ENCODE results near the gene PTPRT. TPM values are rescaled to one million over a fixed set of nuclear protein-coding genes. Genes with fewer than 3 reads are reported as not detected.

The PTPRT gene
- polyA plus RNA-seq, 2 of the 4 experiments (the other 2 are of a cell fraction), result not detected

DNA sequence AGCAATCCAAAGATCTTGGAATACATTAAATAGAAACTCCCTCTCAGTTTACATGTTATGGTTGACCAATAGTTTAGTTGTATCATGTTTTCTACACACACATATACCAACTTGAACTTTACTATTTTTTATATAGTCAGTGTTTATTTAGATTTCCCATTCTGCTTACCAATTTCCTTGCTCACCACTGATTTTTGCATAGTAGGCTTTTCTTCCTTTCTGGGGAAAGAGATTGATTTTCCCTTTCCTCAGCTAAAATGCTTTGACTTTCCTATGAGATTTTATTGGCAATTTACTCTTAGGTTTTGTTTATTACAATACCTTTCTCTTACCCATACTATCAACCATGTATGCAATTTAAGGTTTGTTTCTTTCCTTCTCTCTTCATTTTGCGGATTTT, 665.6 kb downstream of the PTPRT start:
- Histone ChIP-seq H3K4me3 (no peak overlapping the region), H3K9me3 (no peaks in the 10 kb centered on the region), H3K4me1 (no peaks in the 10 kb centered on the region), H3K4me2 (no peak overlapping the region), H3K27ac (no peak overlapping the region)
- ChIA-PET POLR2A (no interaction called here), CTCF (no interaction called here)
- ATAC-seq (no peak), DNase-seq (ENCODE audit: low read depth in 1 of 2, low spot score in 1 of 2) (no peak), FAIRE-seq (no peak)
- 0% methylated on average over 1 of the region's 1 CpG for WGBS (ENCODE audit: missing lambda C conversion rate)
- TF ChIP-seq MAFK (IDR thresholded peaks at IDR 0.05; ENCODE audit: partially characterized antibody), result peak; percentile 23
- no peak for TF ChIP-seq HOXA7 (CRISPR knock-in tag; IDR thresholded peaks at IDR 0.05)

DNA sequence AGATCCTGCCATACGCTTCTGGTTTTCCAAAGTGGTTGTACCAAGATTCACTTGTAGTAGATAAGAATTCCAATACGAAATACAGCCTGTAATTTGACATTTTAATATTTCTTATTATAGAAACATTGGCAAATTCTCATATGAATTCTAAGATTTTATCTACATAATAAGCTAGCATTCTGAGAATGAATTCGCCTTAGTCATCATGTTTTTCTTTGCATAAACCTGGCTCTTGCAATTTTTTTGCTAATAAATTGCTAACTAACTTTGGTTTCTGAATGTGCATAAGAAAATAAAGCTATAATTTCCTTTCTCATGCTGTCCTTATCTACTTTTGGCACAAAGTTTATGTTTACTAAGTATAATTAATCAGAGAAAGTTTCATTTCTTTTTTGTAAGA, 673.0 kb downstream of the PTPRT start:
- FAIRE-seq (no peak), ATAC-seq (no peak), DNase-seq (ENCODE audit: low read depth in 1 of 2, low spot score in 1 of 2) (no peak)
- ChIA-PET CTCF (interaction anchor here (1.0 kb wide), 1 partner anchor 779 kb away, joined by 3 read pairs; no protein-coding TSS in a partner anchor), POLR2A (no interaction called here)
- H3K27ac ChIP-seq, result no peak overlapping the region
- no peak overlapping the region for H3K4me2 ChIP-seq
- WGBS (ENCODE audit: missing lambda C conversion rate), result 3% methylated on average over 3 of the region's 3 CpGs
- H3K9me3 ChIP-seq, result no peaks in the 10 kb centered on the region
- H3K4me1 ChIP-seq, result no peaks in the 10 kb centered on the region
- TF ChIP-seq, protein P1, sequence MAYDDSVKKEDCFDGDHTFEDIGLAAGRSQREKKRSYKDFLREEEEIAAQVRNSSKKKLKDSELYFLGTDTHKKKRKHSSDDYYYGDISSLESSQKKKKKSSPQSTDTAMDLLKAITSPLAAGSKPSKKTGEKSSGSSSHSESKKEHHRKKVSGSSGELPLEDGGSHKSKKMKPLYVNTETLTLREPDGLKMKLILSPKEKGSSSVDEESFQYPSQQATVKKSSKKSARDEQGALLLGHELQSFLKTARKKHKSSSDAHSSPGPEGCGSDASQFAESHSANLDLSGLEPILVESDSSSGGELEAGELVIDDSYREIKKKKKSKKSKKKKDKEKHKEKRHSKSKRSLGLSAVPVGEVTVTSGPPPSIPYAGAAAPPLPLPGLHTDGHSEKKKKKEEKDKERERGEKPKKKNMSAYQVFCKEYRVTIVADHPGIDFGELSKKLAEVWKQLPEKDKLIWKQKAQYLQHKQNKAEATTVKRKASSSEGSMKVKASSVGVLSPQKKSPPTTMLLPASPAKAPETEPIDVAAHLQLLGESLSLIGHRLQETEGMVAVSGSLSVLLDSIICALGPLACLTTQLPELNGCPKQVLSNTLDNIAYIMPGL (CRISPR knock-in tag; IDR thresholded peaks at IDR 0.05; ENCODE audit: borderline replicate concordance), result no peak
- no peak for TF ChIP-seq KDM5A (IDR thresholded peaks at IDR 0.05)
- no peak for TF ChIP-seq HOXA7 (CRISPR knock-in tag; IDR thresholded peaks at IDR 0.05)
- TF ChIP-seq, protein P2, sequence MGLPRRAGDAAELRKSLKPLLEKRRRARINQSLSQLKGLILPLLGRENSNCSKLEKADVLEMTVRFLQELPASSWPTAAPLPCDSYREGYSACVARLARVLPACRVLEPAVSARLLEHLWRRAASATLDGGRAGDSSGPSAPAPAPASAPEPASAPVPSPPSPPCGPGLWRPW (IDR thresholded peaks at IDR 0.05), result no peak
- peak; percentile 38 for TF ChIP-seq MAFK (IDR thresholded peaks at IDR 0.05; ENCODE audit: partially characterized antibody)
- H3K4me3 ChIP-seq, result no peak overlapping the region

DNA sequence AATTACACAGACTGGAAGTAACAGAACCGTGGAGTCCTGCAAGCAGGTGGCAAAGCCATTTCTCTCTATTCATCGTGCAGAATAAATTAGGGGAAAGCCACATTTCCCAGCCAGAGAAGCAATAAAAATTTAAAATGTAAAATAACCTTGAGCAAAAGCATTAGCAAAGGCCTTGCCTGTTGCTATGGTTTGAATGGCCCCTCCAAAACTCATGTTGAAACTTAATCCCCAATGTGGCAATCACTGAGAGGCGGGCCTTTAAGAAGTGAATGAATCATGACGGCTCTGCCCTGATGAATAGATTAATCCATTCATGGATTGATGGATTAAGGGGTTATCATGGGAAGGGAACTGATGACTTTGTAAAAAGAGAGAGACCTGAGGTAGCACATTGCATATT, 679.0 kb downstream of the PTPRT start:
- no peak for TF ChIP-seq HOXA7 (CRISPR knock-in tag; IDR thresholded peaks at IDR 0.05)
- no peak for TF ChIP-seq ZFP36 (IDR thresholded peaks at IDR 0.05; ENCODE audit: borderline replicate concordance, partially characterized antibody)
- TF ChIP-seq JUNB (IDR thresholded peaks at IDR 0.05), result no peak
- no peak for TF ChIP-seq HOXB5 (CRISPR knock-in tag; IDR thresholded peaks at IDR 0.05)
- no peak for TF ChIP-seq JUN (IDR thresholded peaks at IDR 0.05)
- TF ChIP-seq, protein P3, sequence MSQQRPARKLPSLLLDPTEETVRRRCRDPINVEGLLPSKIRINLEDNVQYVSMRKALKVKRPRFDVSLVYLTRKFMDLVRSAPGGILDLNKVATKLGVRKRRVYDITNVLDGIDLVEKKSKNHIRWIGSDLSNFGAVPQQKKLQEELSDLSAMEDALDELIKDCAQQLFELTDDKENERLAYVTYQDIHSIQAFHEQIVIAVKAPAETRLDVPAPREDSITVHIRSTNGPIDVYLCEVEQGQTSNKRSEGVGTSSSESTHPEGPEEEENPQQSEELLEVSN (IDR thresholded peaks at IDR 0.05; ENCODE audit: borderline replicate concordance, low read depth), result no peak
- TF ChIP-seq, protein P4, sequence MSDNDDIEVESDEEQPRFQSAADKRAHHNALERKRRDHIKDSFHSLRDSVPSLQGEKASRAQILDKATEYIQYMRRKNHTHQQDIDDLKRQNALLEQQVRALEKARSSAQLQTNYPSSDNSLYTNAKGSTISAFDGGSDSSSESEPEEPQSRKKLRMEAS (IDR thresholded peaks at IDR 0.05), result no peak
- no peak for TF ChIP-seq SREBF2 (IDR thresholded peaks at IDR 0.05)
- no peak for TF ChIP-seq CBX8 (IDR thresholded peaks at IDR 0.05)
- TF ChIP-seq EHF (CRISPR knock-in tag; IDR thresholded peaks at IDR 0.05), result no peak
- TF ChIP-seq RFX5 (IDR thresholded peaks at IDR 0.05), result no peak
- TF ChIP-seq EHMT2 (IDR thresholded peaks at IDR 0.05; ENCODE audit: low read depth), result no peak
- TF ChIP-seq KDM1A (IDR thresholded peaks at IDR 0.05; ENCODE audit: low read depth), result no peak
- no peak for TF ChIP-seq CHD4 (IDR thresholded peaks at IDR 0.05; ENCODE audit: borderline replicate concordance)
- ChIA-PET POLR2A (no interaction called here), CTCF (no interaction called here)
- Histone ChIP-seq H3K27ac (no peak overlapping the region), H3K4me2 (no peak overlapping the region), H3K4me1 (no peaks in the 10 kb centered on the region), H3K4me3 (no peak overlapping the region), H3K9me3 (no peaks in the 10 kb centered on the region)
- FAIRE-seq (no peak), ATAC-seq (no peak), DNase-seq (ENCODE audit: low read depth in 1 of 2, low spot score in 1 of 2) (no peak)
- WGBS (ENCODE audit: missing lambda C conversion rate), result 2% methylated on average over 4 of the region's 4 CpGs

DNA sequence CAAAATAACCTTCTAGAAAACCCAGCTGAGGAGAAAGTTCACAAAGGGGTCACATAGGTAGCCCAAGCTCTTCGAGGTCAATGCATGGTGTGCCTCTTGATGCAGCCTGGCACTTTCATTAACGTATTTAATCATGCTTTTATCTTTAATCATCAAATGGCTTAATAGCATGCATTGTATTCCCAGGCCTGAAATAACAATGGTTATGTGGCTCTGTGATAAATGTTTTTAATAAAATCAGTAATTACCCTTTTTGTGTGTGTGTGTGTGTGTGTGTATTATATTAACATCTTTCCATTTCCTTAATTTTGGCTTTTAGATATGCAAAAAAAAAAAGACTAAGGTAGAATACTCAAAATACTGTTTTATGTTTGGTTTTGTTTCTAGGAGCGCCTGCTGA, 681.8 kb downstream of the PTPRT start:
- Histone ChIP-seq H3K27ac (no peak overlapping the region), H3K4me2 (no peak overlapping the region), H3K9me3 (no peaks in the 10 kb centered on the region), H3K4me3 (no peak overlapping the region), H3K4me1 (no peaks in the 10 kb centered on the region)
- TF ChIP-seq, protein P5, sequence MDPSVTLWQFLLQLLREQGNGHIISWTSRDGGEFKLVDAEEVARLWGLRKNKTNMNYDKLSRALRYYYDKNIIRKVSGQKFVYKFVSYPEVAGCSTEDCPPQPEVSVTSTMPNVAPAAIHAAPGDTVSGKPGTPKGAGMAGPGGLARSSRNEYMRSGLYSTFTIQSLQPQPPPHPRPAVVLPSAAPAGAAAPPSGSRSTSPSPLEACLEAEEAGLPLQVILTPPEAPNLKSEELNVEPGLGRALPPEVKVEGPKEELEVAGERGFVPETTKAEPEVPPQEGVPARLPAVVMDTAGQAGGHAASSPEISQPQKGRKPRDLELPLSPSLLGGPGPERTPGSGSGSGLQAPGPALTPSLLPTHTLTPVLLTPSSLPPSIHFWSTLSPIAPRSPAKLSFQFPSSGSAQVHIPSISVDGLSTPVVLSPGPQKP (IDR thresholded peaks at IDR 0.05; ENCODE audit: low read depth, low read length), result no peak
- TF ChIP-seq ZSCAN20 (CRISPR knock-in tag; IDR thresholded peaks at IDR 0.05), result no peak
- TF ChIP-seq HEYL (CRISPR knock-in tag; IDR thresholded peaks at IDR 0.05), result no peak
- no peak for TF ChIP-seq RFX5 (IDR thresholded peaks at IDR 0.05)
- no peak for TF ChIP-seq TFCP2L1 (CRISPR knock-in tag; IDR thresholded peaks at IDR 0.05)
- no peak for TF ChIP-seq TP53 (CRISPR knock-in tag; IDR thresholded peaks at IDR 0.05)
- TF ChIP-seq BHLHE40 (IDR thresholded peaks at IDR 0.05; ENCODE audit: low read depth, low read length), result no peak
- TF ChIP-seq CHD2 (IDR thresholded peaks at IDR 0.05; ENCODE audit: low read length, partially characterized antibody), result no peak
- no peak for TF ChIP-seq MYC (IDR thresholded peaks at IDR 0.05; ENCODE audit: borderline replicate concordance, low read length)
- no peak for TF ChIP-seq FOXS1 (CRISPR knock-in tag; IDR thresholded peaks at IDR 0.05)
- TF ChIP-seq HOXB13 (CRISPR knock-in tag; IDR thresholded peaks at IDR 0.05; ENCODE audit: low read depth), result no peak
- DNase-seq (ENCODE audit: low read depth in 1 of 2, low spot score in 1 of 2) (no peak), ATAC-seq (no peak), FAIRE-seq (no peak)
- ChIA-PET CTCF (no interaction called here), POLR2A (no interaction called here)
- 3% methylated on average over 3 of the region's 3 CpGs for WGBS (ENCODE audit: missing lambda C conversion rate)

All from A549 (cell line).